SJSA1 (cell line): ENCODE results near the gene UGCG. TPM values are rescaled to one million over a fixed set of nuclear protein-coding genes. Genes with fewer than 3 reads are reported as not detected.
"Not testable (repeated sequence)": the region's sequence is repeated elsewhere in the genome, so short reads cannot be mapped to it uniquely, and the experiment has no call there.

ENCODE experiments used
- DNase-seq, 2 experiments: peaks; one replicate each; pipeline ENCODE4 v3.0.0-alpha.2; 2015 to 2020; ENCODE audit warnings: low spot score in 2 of 2, low read depth in 1 of 2
- H3K27ac ChIP-seq: fragments of 250-450 bp; sonication (Bioruptor Pico); 2 replicates; pipeline ENCODE4 v1.5.1; 2020; ENCODE audit warnings: mild to moderate bottlenecking, moderate library complexity
- H3K27me3 ChIP-seq: fragments of 250-450 bp; sonication (Bioruptor Pico); replicated peaks from 2 replicates; pipeline ENCODE4 v1.5.1; 2020; ENCODE audit warnings: mild to moderate bottlenecking, moderate library complexity
- H3K36me3 ChIP-seq: fragments of 250-450 bp; sonication (Bioruptor Pico); 2 replicates; pipeline ENCODE4 v1.5.1; 2020; ENCODE audit warnings: mild to moderate bottlenecking
- H3K4me1 ChIP-seq: fragments of 250-450 bp; sonication (Bioruptor Pico); replicated peaks from 2 replicates; pipeline ENCODE4 v1.6.1; 2021; ENCODE audit warnings: mild to moderate bottlenecking
- H3K4me3 ChIP-seq: fragments of 250-450 bp; sonication (Bioruptor Pico); 2 replicates; pipeline ENCODE4 v1.5.1; 2020; ENCODE audit warnings: mild to moderate bottlenecking
- H3K9me3 ChIP-seq: fragments of 250-450 bp; sonication (Bioruptor Pico); replicated peaks from 2 replicates; pipeline ENCODE4 v1.5.1; 2020; ENCODE audit warnings: mild to moderate bottlenecking
- total RNA-seq: library from RNA; depleted of rRNA; stranded (reverse); fragments of >200 nt; shearing (Covaris generic); gene quantifications from 2 replicates; pipeline ENCODE4 v1.2.3, GENCODE V29; 2014

The UGCG gene
- total RNA-seq, 1 experiment from 2014 or later = 54.7 TPM

GRCh38 chr9:111937781-111938426 is 41.3 kb downstream of the UGCG start:
- H3K27me3 ChIP-seq = no peaks in the 10 kb centered on the region
- H3K9me3 ChIP-seq = no peaks in the 10 kb centered on the region
- DNase-seq = no peak
- H3K27ac ChIP-seq = no peak overlapping the region
- H3K4me3 ChIP-seq = no peak overlapping the region
- H3K36me3 ChIP-seq = peaks cover 35% of the 10 kb centered on the region
- H3K4me1 ChIP-seq = peaks cover 19% of the 10 kb centered on the region

- Histone ChIP-seq H3K4me3 (no peak overlapping the region), H3K4me1 (peaks cover 19% of the 10 kb centered on the region), H3K27me3 (no peaks in the 10 kb centered on the region), H3K27ac (no peak overlapping the region), H3K36me3 (peaks cover 33% of the 10 kb centered on the region), H3K9me3 (no peaks in the 10 kb centered on the region)
- no peak for DNase-seq
Observed at GRCh38 chr9:111938427-111938800, 41.8 kb downstream of the UGCG start.

GRCh38 chr9:111939322-111939721 is 42.7 kb downstream of the UGCG start:
- no peaks in the 10 kb centered on the region for H3K27me3 ChIP-seq
- H3K9me3 ChIP-seq = no peaks in the 10 kb centered on the region
- H3K36me3 ChIP-seq = peaks cover 24% of the 10 kb centered on the region
- no peak for DNase-seq
- peaks cover 24% of the 10 kb centered on the region for H3K4me1 ChIP-seq
- H3K27ac ChIP-seq = no peak overlapping the region
- H3K4me3 ChIP-seq = no peak overlapping the region

GRCh38 chr9:111940697-111941096 is 44.1 kb downstream of the UGCG start:
- H3K27me3 ChIP-seq = no peaks in the 10 kb centered on the region
- H3K4me1 ChIP-seq = peaks cover 24% of the 10 kb centered on the region
- peaks cover 12% of the 10 kb centered on the region for H3K36me3 ChIP-seq
- no peak for DNase-seq
- no peak overlapping the region for H3K27ac ChIP-seq
- no peak overlapping the region for H3K4me3 ChIP-seq
- no peaks in the 10 kb centered on the region for H3K9me3 ChIP-seq

GRCh38 chr9:111943200-111943599 is 46.6 kb downstream of the UGCG start:
- Histone ChIP-seq H3K27ac (no peak overlapping the region), H3K36me3 (no peaks in the 10 kb centered on the region)

GRCh38 chr9:111943746-111944145 is 47.1 kb downstream of the UGCG start:
- no peak overlapping the region for H3K27ac ChIP-seq
- H3K27me3 ChIP-seq = no peaks in the 10 kb centered on the region
- no peaks in the 10 kb centered on the region for H3K36me3 ChIP-seq
- peaks cover 13% of the 10 kb centered on the region for H3K4me1 ChIP-seq
- no peak overlapping the region for H3K4me3 ChIP-seq
- H3K9me3 ChIP-seq = no peaks in the 10 kb centered on the region
- no peak for DNase-seq

More at GRCh38 chr9:111943200-111943599, 46.6 kb downstream of the UGCG start:
- H3K4me3 ChIP-seq = no peak overlapping the region
- H3K9me3 ChIP-seq = no peaks in the 10 kb centered on the region
- H3K4me1 ChIP-seq = peaks cover 14% of the 10 kb centered on the region
- no peak for DNase-seq
- H3K27me3 ChIP-seq = no peaks in the 10 kb centered on the region

- no peaks in the 10 kb centered on the region for H3K27me3 ChIP-seq
- no peak overlapping the region for H3K27ac ChIP-seq
- no peaks in the 10 kb centered on the region for H3K36me3 ChIP-seq
- H3K4me3 ChIP-seq = no peak overlapping the region
- H3K9me3 ChIP-seq = no peaks in the 10 kb centered on the region
- H3K4me1 ChIP-seq = peaks cover 10% of the 10 kb centered on the region
- no peak for DNase-seq
Observed at GRCh38 chr9:111944241-111944866, 47.7 kb downstream of the UGCG start.

- Histone ChIP-seq H3K4me1 (peaks cover 18% of the 10 kb centered on the region), H3K9me3 (no peaks in the 10 kb centered on the region), H3K27ac (no peak overlapping the region), H3K4me3 (no peak overlapping the region), H3K27me3 (no peaks in the 10 kb centered on the region), H3K36me3 (no peaks in the 10 kb centered on the region)
- no peak for DNase-seq
Observed at GRCh38 chr9:111945216-111945615, 48.6 kb downstream of the UGCG start.

GRCh38 chr9:111948109-111948508 is 51.5 kb downstream of the UGCG start:
- not testable (repeated sequence) for H3K27me3 ChIP-seq, DNase-seq, H3K9me3 ChIP-seq, H3K4me3 ChIP-seq, H3K36me3 ChIP-seq, H3K27ac ChIP-seq
- peaks cover 15% of the 10 kb centered on the region for H3K4me1 ChIP-seq

- DNase-seq = no peak
- H3K9me3 ChIP-seq = no peaks in the 10 kb centered on the region
- H3K4me1 ChIP-seq = peaks cover 12% of the 10 kb centered on the region
- H3K27ac ChIP-seq = no peak overlapping the region
- no peak overlapping the region for H3K4me3 ChIP-seq
- no peaks in the 10 kb centered on the region for H3K27me3 ChIP-seq
- no peaks in the 10 kb centered on the region for H3K36me3 ChIP-seq
Observed at GRCh38 chr9:111948951-111949350, 52.3 kb downstream of the UGCG start.

- Histone ChIP-seq H3K36me3 (no peaks in the 10 kb centered on the region), H3K4me3 (no peak overlapping the region), H3K9me3 (no peaks in the 10 kb centered on the region), H3K4me1 (peaks cover 10% of the 10 kb centered on the region), H3K27me3 (no peaks in the 10 kb centered on the region), H3K27ac (no peak overlapping the region)
- DNase-seq = no peak
Observed at GRCh38 chr9:111949919-111950318, 53.3 kb downstream of the UGCG start.

- H3K27me3 ChIP-seq = no peaks in the 10 kb centered on the region
- no peaks in the 10 kb centered on the region for H3K36me3 ChIP-seq
- no peak overlapping the region for H3K27ac ChIP-seq
- H3K4me3 ChIP-seq = no peak overlapping the region
- no peaks in the 10 kb centered on the region for H3K9me3 ChIP-seq
- DNase-seq = no peak
- H3K4me1 ChIP-seq = peaks cover 14% of the 10 kb centered on the region
Observed at GRCh38 chr9:111952559-111952958, 55.9 kb downstream of the UGCG start.

GRCh38 chr9:111953444-111953843 is 56.8 kb downstream of the UGCG start:
- peaks cover 21% of the 10 kb centered on the region for H3K4me1 ChIP-seq
- no peaks in the 10 kb centered on the region for H3K27me3 ChIP-seq
- no peaks in the 10 kb centered on the region for H3K9me3 ChIP-seq
- H3K36me3 ChIP-seq = no peaks in the 10 kb centered on the region
- DNase-seq = no peak
- H3K4me3 ChIP-seq = no peak overlapping the region
- H3K27ac ChIP-seq = no peak overlapping the region

- Histone ChIP-seq H3K4me1 (peaks cover 28% of the 10 kb centered on the region), H3K9me3 (no peaks in the 10 kb centered on the region), H3K27ac (no peak overlapping the region), H3K27me3 (no peaks in the 10 kb centered on the region), H3K36me3 (no peaks in the 10 kb centered on the region), H3K4me3 (no peak overlapping the region)
- DNase-seq = no peak
Observed at GRCh38 chr9:111955048-111955447, 58.4 kb downstream of the UGCG start.
